Measurements from ENCODE around the gene COPA.

COPA gene

GRCh38 chr1:160362168-160362957, 19.3 kb upstream of the COPA start:
- no peak for DNase-seq (ENCODE audit: low read depth)

GRCh38 chr1:160361814-160362167, 18.7 kb upstream of the COPA start:
- DNase-seq (ENCODE audit: low read depth) = no peak

- no peak for DNase-seq (ENCODE audit: low read depth)
These were observed 18.1 kb upstream of the COPA start for GRCh38 chr1:160361199-160361598.

GRCh38 chr1:160360227-160360695, 17.2 kb upstream of the COPA start:
- no peak for DNase-seq (ENCODE audit: low read depth)

- no peak for DNase-seq (ENCODE audit: low read depth)
These were observed 16.6 kb upstream of the COPA start for GRCh38 chr1:160359559-160360226.

- DNase-seq (ENCODE audit: low read depth) = no peak
These were observed 15.0 kb upstream of the COPA start for GRCh38 chr1:160358073-160358472.

GRCh38 chr1:160357286-160358002, 14.4 kb upstream of the COPA start:
- DNase-seq (ENCODE audit: low read depth) = no peak

- no peak for DNase-seq (ENCODE audit: low read depth)
These were observed 11.4 kb upstream of the COPA start for GRCh38 chr1:160354388-160354985.

GRCh38 chr1:160353223-160353622, 10.2 kb upstream of the COPA start:
- no peak for DNase-seq (ENCODE audit: low read depth)

GRCh38 chr1:160352555-160352954, 9.5 kb upstream of the COPA start:
- DNase-seq (ENCODE audit: low read depth) = no peak

- no peak for DNase-seq (ENCODE audit: low read depth)
These were observed 8.6 kb upstream of the COPA start for GRCh38 chr1:160351629-160352028.

- DNase-seq (ENCODE audit: low read depth) = no peak
These were observed 3.9 kb upstream of the COPA start for GRCh38 chr1:160346958-160347357.

- no peak for DNase-seq (ENCODE audit: low read depth)
These were observed 3.4 kb upstream of the COPA start for GRCh38 chr1:160346463-160346862.

- DNase-seq (ENCODE audit: low read depth) = no peak
These were observed 1.9 kb upstream of the COPA start for GRCh38 chr1:160344936-160345335.

GRCh38 chr1:160344241-160344640, 1.2 kb upstream of the COPA start:
- DNase-seq (ENCODE audit: low read depth) = no peak

GRCh38 chr1:160342526-160342925, 524 bp downstream of the COPA start:
- DNase-seq (ENCODE audit: low read depth) = no peak

- no peak for DNase-seq (ENCODE audit: low read depth)
These were observed 2.2 kb downstream of the COPA start for GRCh38 chr1:160340866-160341265.

- DNase-seq (ENCODE audit: low read depth) = no peak
These were observed 2.9 kb downstream of the COPA start for GRCh38 chr1:160340146-160340545.

- DNase-seq (ENCODE audit: low read depth) = no peak
These were observed 4.5 kb downstream of the COPA start for GRCh38 chr1:160338580-160338979.

- no peak for DNase-seq (ENCODE audit: low read depth)
These were observed 10.5 kb downstream of the COPA start for GRCh38 chr1:160332516-160332915.

- DNase-seq (ENCODE audit: low read depth) = no peak
These were observed 12.9 kb downstream of the COPA start for GRCh38 chr1:160330119-160330518.

- no peak for DNase-seq (ENCODE audit: low read depth)
These were observed 14.9 kb downstream of the COPA start for GRCh38 chr1:160328184-160328583.

GRCh38 chr1:160326418-160326817, 16.6 kb downstream of the COPA start:
- DNase-seq (ENCODE audit: low read depth) = no peak

Data from GM04504 (cell line).